ENCODE results near the gene SLC22A3. TPM values are rescaled to one million over a fixed set of nuclear protein-coding genes. Genes with fewer than 3 reads are reported as not detected.

SLC22A3 gene
- total and polyA plus RNA-seq, 2 donors (not counting 1 experiment from before 2014, with no cell fraction given) = not detected

DNA sequence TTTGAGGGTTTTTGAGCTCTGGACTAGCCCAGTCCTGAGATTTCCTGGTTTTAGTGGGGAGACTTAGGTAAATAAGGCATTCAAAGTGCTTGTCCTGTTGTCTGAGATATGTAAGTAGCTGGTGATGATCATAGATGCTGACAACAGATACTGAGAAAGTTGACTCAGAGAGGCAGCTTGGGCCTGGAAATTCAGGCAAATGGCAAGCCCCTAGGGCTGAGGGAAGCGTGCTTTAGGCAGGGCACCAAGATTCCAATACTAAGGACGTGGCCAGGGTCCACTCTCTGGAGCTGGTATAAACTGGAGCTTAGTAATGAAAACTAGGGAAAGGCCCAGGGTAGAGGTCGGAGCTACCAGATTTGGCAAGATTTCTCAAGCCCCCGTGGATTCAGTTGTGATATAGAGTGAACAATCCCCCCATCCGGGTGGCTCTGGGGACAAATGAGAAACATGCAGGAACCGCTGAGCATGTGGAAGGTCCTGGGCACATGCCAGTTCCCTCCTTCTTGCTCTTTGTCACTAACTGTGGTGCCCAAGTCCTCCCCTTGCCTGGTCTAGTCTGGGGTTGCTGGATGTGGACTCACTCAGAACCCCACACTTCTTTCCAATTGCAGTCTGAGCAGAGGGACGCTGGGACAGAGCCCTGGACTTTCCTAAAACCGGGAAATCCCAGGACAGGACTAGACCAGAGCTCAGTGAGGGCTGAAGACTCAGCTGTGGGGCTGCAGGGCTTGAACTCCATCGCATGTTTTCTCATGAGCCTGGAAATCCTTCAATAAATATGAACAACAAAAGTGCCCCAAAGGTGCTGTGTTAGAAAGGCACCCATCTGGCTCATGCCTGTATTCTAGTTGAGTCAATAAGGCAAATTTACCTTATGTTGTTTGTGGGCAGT lies 10.3 kb downstream of the SLC22A3 start:
- CTCF ChIA-PET = no interaction called here

DNA sequence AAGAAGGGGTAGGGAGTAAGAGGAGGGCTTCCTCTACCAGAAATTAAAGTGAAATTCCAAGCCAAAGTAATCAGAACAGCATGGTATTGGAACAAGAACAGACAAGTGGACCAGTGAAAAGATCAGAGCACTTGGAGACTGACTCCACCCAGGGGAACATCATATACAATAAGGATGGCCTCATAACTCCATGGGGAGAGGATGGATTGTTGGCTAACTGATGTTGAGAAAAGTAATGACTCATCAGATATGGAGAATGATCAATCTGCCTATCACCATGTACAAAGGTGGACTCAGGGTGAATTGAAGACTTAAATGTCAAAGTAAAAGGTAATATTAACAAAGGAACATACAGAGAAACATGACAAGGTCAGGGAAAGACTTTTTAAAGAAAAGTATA lies 12.8 kb downstream of the SLC22A3 start:
- no peaks in the 10 kb centered on the region for H4K20me1 ChIP-seq (ENCODE audit: control insufficient read depth, insufficient read depth, low read length, poor library complexity, severe bottlenecking)
- peaks cover 0 to 5% (median 0%) of the 10 kb centered on the region in 3 donors for H3K9me3 ChIP-seq (ENCODE audit: control extremely low read depth in 1 of 3, control insufficient read depth in 2 of 3, insufficient read depth in 1 of 3, low read length in 2 of 3)
- H3K4me1 ChIP-seq (ENCODE audit: control insufficient read depth in 2 of 2, insufficient read depth in 2 of 2, low read length in 2 of 2) = no peaks in the 10 kb centered on the region
- H3K27me3 Mint-ChIP-seq = peaks cover 21% of the 10 kb centered on the region
- intact Hi-C loops (cut with micrococcal nuclease) = no loop called here
- TF ChIP-seq EZH2 (IDR thresholded peaks at IDR 0.05; ENCODE audit: borderline replicate concordance, insufficient read depth, low read depth, low read length, poor library complexity, severe bottlenecking) = no peak
- TF ChIP-seq, protein P1, sequence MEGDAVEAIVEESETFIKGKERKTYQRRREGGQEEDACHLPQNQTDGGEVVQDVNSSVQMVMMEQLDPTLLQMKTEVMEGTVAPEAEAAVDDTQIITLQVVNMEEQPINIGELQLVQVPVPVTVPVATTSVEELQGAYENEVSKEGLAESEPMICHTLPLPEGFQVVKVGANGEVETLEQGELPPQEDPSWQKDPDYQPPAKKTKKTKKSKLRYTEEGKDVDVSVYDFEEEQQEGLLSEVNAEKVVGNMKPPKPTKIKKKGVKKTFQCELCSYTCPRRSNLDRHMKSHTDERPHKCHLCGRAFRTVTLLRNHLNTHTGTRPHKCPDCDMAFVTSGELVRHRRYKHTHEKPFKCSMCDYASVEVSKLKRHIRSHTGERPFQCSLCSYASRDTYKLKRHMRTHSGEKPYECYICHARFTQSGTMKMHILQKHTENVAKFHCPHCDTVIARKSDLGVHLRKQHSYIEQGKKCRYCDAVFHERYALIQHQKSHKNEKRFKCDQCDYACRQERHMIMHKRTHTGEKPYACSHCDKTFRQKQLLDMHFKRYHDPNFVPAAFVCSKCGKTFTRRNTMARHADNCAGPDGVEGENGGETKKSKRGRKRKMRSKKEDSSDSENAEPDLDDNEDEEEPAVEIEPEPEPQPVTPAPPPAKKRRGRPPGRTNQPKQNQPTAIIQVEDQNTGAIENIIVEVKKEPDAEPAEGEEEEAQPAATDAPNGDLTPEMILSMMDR (IDR thresholded peaks at IDR 0.05) = no peak
- no peak overlapping the region for H3K9ac ChIP-seq (ENCODE audit: low read length)
- CTCF ChIA-PET = interaction anchor here (1.8 kb wide), 1 partner anchor 10 kb away, joined by 3 read pairs; no protein-coding TSS in a partner anchor
- H3K9me3 Mint-ChIP-seq (ENCODE audit: insufficient read depth) = no peaks in the 10 kb centered on the region
- POLR2A ChIA-PET = no interaction called here
- H3K27ac Mint-ChIP-seq = no peak overlapping the region
- ATAC-seq (ENCODE audit: low read depth) = no peak
- no peaks in the 10 kb centered on the region for H3K36me3 ChIP-seq (replicated peaks in 1 of 2; ENCODE audit: control extremely low read depth in 1 of 2, control insufficient read depth in 1 of 2, extremely low read depth in 1 of 2, insufficient read depth in 2 of 2, low read length in 1 of 2)
- no peak overlapping the region for H3K4me3 ChIP-seq (ENCODE audit: control extremely low read depth in 1 of 5, extremely low read depth in 1 of 5, insufficient read depth in 1 of 5, low read depth in 2 of 5, low read length in 4 of 5)
- DNase-seq = no peak
- no peak overlapping the region for H3K27ac ChIP-seq (ENCODE audit: low read length in 2 of 2)
- no peak overlapping the region for H3K4me2 ChIP-seq (replicated peaks; ENCODE audit: low read depth, low read length, poor library complexity, severe bottlenecking)
- no peaks in the 10 kb centered on the region for H3K27me3 ChIP-seq (replicated peaks in 1 of 4; ENCODE audit: control extremely low read depth in 1 of 4, control insufficient read depth in 3 of 4, insufficient read depth in 4 of 4, low read length in 3 of 4)
- H3K4me1 Mint-ChIP-seq = no peaks in the 10 kb centered on the region
- H3K4me3 Mint-ChIP-seq = no peak overlapping the region
- H2AFZ ChIP-seq (ENCODE audit: insufficient read depth, low read depth, low read length, poor library complexity, severe bottlenecking) = no peak overlapping the region
- H3K79me2 ChIP-seq (ENCODE audit: control insufficient read depth, insufficient read depth, low read length) = no peaks in the 10 kb centered on the region

More for the DNA sequence above, 10.3 kb downstream of the SLC22A3 start:
- no peak overlapping the region for H3K9ac ChIP-seq (ENCODE audit: low read length)
- H3K27ac ChIP-seq (ENCODE audit: low read length in 2 of 2) = no peak overlapping the region
- no peak overlapping the region for H3K4me2 ChIP-seq (replicated peaks; ENCODE audit: low read depth, low read length, poor library complexity, severe bottlenecking)
- no peak overlapping the region for H2AFZ ChIP-seq (ENCODE audit: insufficient read depth, low read depth, low read length, poor library complexity, severe bottlenecking)
- TF ChIP-seq, protein P1 (IDR thresholded peaks at IDR 0.05) = no peak
- TF ChIP-seq EZH2 (IDR thresholded peaks at IDR 0.05; ENCODE audit: borderline replicate concordance, insufficient read depth, low read depth, low read length, poor library complexity, severe bottlenecking) = no peak
- DNase-seq = no peak
- Mint-ChIP-seq H3K27ac (no peak overlapping the region), H3K27me3 (peaks cover 16% of the 10 kb centered on the region), H3K9me3 (ENCODE audit: insufficient read depth) (no peaks in the 10 kb centered on the region), H3K4me1 (no peaks in the 10 kb centered on the region), H3K4me3 (no peak overlapping the region)
- no peak overlapping the region for H3K4me3 ChIP-seq (ENCODE audit: control extremely low read depth in 1 of 5, extremely low read depth in 1 of 5, insufficient read depth in 1 of 5, low read depth in 2 of 5, low read length in 4 of 5)
- H3K27me3 ChIP-seq (replicated peaks in 1 of 4; ENCODE audit: control extremely low read depth in 1 of 4, control insufficient read depth in 3 of 4, insufficient read depth in 4 of 4, low read length in 3 of 4) = no peaks in the 10 kb centered on the region
- no peak for ATAC-seq (ENCODE audit: low read depth)
- H3K36me3 ChIP-seq (replicated peaks in 1 of 2; ENCODE audit: control extremely low read depth in 1 of 2, control insufficient read depth in 1 of 2, extremely low read depth in 1 of 2, insufficient read depth in 2 of 2, low read length in 1 of 2) = no peaks in the 10 kb centered on the region
- POLR2A ChIA-PET = no interaction called here
- 74% methylated on average over 9 of the region's 9 CpGs for WGBS (ENCODE audit: insufficient coverage)
- no peaks in the 10 kb centered on the region for H3K79me2 ChIP-seq (ENCODE audit: control insufficient read depth, insufficient read depth, low read length)
- intact Hi-C loops (cut with micrococcal nuclease) = no loop called here
- H3K4me1 ChIP-seq (ENCODE audit: control insufficient read depth in 2 of 2, insufficient read depth in 2 of 2, low read length in 2 of 2) = no peaks in the 10 kb centered on the region
- H4K20me1 ChIP-seq (ENCODE audit: control insufficient read depth, insufficient read depth, low read length, poor library complexity, severe bottlenecking) = no peaks in the 10 kb centered on the region
- peaks cover 0 to 8% (median 0%) of the 10 kb centered on the region in 3 donors for H3K9me3 ChIP-seq (ENCODE audit: control extremely low read depth in 1 of 3, control insufficient read depth in 2 of 3, insufficient read depth in 1 of 3, low read length in 2 of 3)
